ENCODE measurements around the gene IL4. TPM values are rescaled to one million over a fixed set of nuclear protein-coding genes. Genes with fewer than 3 reads are reported as not detected.

Gene IL4
- polyA plus RNA-seq, 3 donors: not detected

DNA sequence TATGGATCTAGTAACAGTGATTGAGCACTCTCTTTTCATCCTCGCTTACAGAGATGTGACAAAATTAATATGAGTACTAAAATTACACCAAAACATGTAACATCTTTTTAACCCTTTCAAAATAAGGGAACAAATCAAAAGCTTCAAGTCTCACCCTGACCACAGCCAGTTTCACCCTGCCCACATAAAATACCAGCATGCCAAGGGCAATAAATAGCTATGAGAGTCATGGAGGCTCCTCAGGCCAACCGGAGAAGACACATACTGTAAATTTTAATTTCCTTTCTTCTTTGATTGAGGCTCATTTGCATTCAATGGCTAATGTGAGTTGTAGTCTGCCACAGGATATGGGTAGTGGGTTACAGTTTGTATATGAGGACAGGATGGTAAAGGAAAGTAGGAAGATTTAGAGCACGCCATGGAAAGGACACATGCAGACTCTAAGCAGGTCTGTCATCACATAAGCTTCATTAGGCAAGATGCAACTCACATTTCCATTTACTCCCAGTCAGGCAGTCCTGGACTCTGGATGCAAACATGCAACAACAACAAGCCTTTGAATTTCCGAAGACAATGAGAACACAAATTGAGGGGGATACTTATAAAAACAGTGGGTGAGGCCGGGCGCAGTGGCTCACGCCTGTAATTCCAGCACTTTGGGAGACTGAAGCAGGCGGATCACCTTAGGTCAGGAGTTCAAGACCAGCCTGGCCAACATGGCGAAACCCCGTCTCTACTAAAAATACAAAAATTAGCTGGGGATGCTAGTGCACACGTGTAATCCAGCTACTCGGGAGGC lies 11.3 kb downstream of the IL4 start:
- no peak overlapping the region for H3K4me3 ChIP-seq (replicated peaks in 1 of 3; ENCODE audit: low read depth in 2 of 3, low read length in 3 of 3)
- Mint-ChIP-seq H3K4me3 (no peak overlapping the region), H3K9me3 (no peaks in the 10 kb centered on the region), H3K4me1 (peaks cover 24% of the 10 kb centered on the region), H3K27me3 (ENCODE audit: low read depth in 3 of 3) (peaks cover 0 to 3% (median 0%) of the 10 kb centered on the region in 3 donors), H3K27ac (no peak overlapping the region), H3K36me3 (no peaks in the 10 kb centered on the region)
- intact Hi-C loops (cut with micrococcal nuclease): no loop called here
- H3K79me2 ChIP-seq (ENCODE audit: insufficient read depth, low read length): no peaks in the 10 kb centered on the region
- H4K20me1 ChIP-seq (ENCODE audit: insufficient read depth, low read length): no peaks in the 10 kb centered on the region
- WGBS (ENCODE audit: insufficient coverage): 97% methylated on average over 4 of the region's 12 CpGs
- H3K4me1 ChIP-seq (ENCODE audit: control insufficient read depth in 1 of 2, insufficient read depth in 2 of 2, low read length in 2 of 2): peaks cover 14 to 15% of the 10 kb centered on the region in 2 donors
- H3K9ac ChIP-seq (ENCODE audit: insufficient read depth, low read length, poor library complexity, severe bottlenecking): no peak overlapping the region
- no peak overlapping the region for H3K27ac ChIP-seq (ENCODE audit: low read depth in 1 of 2, low read length in 2 of 2)
- no peaks in the 10 kb centered on the region for H3K36me3 ChIP-seq (replicated peaks in 1 of 2; ENCODE audit: control insufficient read depth in 1 of 2, insufficient read depth in 2 of 2, low read length in 2 of 2)
- H3K9me3 ChIP-seq (replicated peaks in 1 of 2; ENCODE audit: control insufficient read depth in 1 of 2, insufficient read depth in 1 of 2, low read length in 2 of 2): no peaks in the 10 kb centered on the region
- no peaks in the 10 kb centered on the region for H3K27me3 ChIP-seq (ENCODE audit: control insufficient read depth in 2 of 2, insufficient read depth in 2 of 2, low read length in 2 of 2)
- TF ChIP-seq, protein P1, sequence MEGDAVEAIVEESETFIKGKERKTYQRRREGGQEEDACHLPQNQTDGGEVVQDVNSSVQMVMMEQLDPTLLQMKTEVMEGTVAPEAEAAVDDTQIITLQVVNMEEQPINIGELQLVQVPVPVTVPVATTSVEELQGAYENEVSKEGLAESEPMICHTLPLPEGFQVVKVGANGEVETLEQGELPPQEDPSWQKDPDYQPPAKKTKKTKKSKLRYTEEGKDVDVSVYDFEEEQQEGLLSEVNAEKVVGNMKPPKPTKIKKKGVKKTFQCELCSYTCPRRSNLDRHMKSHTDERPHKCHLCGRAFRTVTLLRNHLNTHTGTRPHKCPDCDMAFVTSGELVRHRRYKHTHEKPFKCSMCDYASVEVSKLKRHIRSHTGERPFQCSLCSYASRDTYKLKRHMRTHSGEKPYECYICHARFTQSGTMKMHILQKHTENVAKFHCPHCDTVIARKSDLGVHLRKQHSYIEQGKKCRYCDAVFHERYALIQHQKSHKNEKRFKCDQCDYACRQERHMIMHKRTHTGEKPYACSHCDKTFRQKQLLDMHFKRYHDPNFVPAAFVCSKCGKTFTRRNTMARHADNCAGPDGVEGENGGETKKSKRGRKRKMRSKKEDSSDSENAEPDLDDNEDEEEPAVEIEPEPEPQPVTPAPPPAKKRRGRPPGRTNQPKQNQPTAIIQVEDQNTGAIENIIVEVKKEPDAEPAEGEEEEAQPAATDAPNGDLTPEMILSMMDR (IDR thresholded peaks at IDR 0.05): no peak
- no peak overlapping the region for H2AFZ ChIP-seq (ENCODE audit: insufficient read depth, low read depth, low read length, poor library complexity, severe bottlenecking)
- DNase-seq: no peak
- H3K4me2 ChIP-seq (replicated peaks; ENCODE audit: extremely low read depth, low read length, poor library complexity, severe bottlenecking): no peak overlapping the region

GRCh38 chr5:132686193-132686592 lies 12.4 kb downstream of the IL4 start:
- Histone ChIP-seq H3K9ac (ENCODE audit: insufficient read depth, low read length, poor library complexity, severe bottlenecking) (no peak overlapping the region), H3K79me2 (ENCODE audit: insufficient read depth, low read length) (no peaks in the 10 kb centered on the region), H4K20me1 (ENCODE audit: insufficient read depth, low read length) (no peaks in the 10 kb centered on the region), H3K4me2 (replicated peaks; ENCODE audit: extremely low read depth, low read length, poor library complexity, severe bottlenecking) (no peak overlapping the region), H3K9me3 (replicated peaks in 1 of 2; ENCODE audit: control insufficient read depth in 1 of 2, insufficient read depth in 1 of 2, low read length in 2 of 2) (no peaks in the 10 kb centered on the region), H3K36me3 (replicated peaks in 1 of 2; ENCODE audit: control insufficient read depth in 1 of 2, insufficient read depth in 2 of 2, low read length in 2 of 2) (no peaks in the 10 kb centered on the region), H3K27me3 (ENCODE audit: control insufficient read depth in 2 of 2, insufficient read depth in 2 of 2, low read length in 2 of 2) (no peaks in the 10 kb centered on the region), H2AFZ (ENCODE audit: insufficient read depth, low read depth, low read length, poor library complexity, severe bottlenecking) (no peak overlapping the region), H3K4me3 (replicated peaks in 1 of 3; ENCODE audit: low read depth in 2 of 3, low read length in 3 of 3) (no peak overlapping the region), H3K4me1 (ENCODE audit: control insufficient read depth in 1 of 2, insufficient read depth in 2 of 2, low read length in 2 of 2) (peaks cover 14 to 15% of the 10 kb centered on the region in 2 donors), H3K27ac (ENCODE audit: low read depth in 1 of 2, low read length in 2 of 2) (no peak overlapping the region)
- peaks cover 24% of the 10 kb centered on the region for H3K4me1 Mint-ChIP-seq
- DNase-seq: no peak
- H3K4me3 Mint-ChIP-seq: no peak overlapping the region
- TF ChIP-seq, protein P1 (IDR thresholded peaks at IDR 0.05): no peak
- H3K36me3 Mint-ChIP-seq: no peaks in the 10 kb centered on the region
- H3K27ac Mint-ChIP-seq: no peak overlapping the region
- H3K9me3 Mint-ChIP-seq: no peaks in the 10 kb centered on the region
- H3K27me3 Mint-ChIP-seq (ENCODE audit: low read depth in 3 of 3): peaks cover 0 to 3% (median 0%) of the 10 kb centered on the region in 3 donors
- intact Hi-C loops (cut with micrococcal nuclease): no loop called here
- WGBS (ENCODE audit: insufficient coverage): 100% methylated on average over 1 of the region's 3 CpGs
